ENCODE data around the gene PCID2.

PCID2 gene

GRCh38 chr13:113157206-113157928 lies 51.1 kb downstream of the PCID2 start:
- H3K36me3 ChIP-seq, result no peaks in the 10 kb centered on the region
- peaks cover 14 to 17% of the 10 kb centered on the region in 2 experiments for H3K4me1 ChIP-seq (ENCODE audit: control insufficient read depth in 1 of 2, insufficient read depth in 1 of 2, low read depth in 1 of 2, low read length in 1 of 2)
- no peak overlapping the region for H3K27ac ChIP-seq
- TF ChIP-seq CTCF (IDR thresholded peaks at IDR 0.05), result no peak
- no peaks in the 10 kb centered on the region for H3K9me3 ChIP-seq
- H3K4me3 ChIP-seq (ENCODE audit: low read depth in 1 of 2, low read length in 1 of 2), result no peak overlapping the region
- peaks cover 60% of the 10 kb centered on the region for H3K27me3 ChIP-seq

- H3K9me3 ChIP-seq, result no peaks in the 10 kb centered on the region
These were observed 52.4 kb downstream of the PCID2 start for GRCh38 chr13:113155982-113156655.

GRCh38 chr13:113155201-113155600 lies 53.3 kb downstream of the PCID2 start:
- Histone ChIP-seq H3K4me3 (ENCODE audit: low read depth in 1 of 2, low read length in 1 of 2) (no peak overlapping the region), H3K4me1 (ENCODE audit: control insufficient read depth in 1 of 2, insufficient read depth in 1 of 2, low read depth in 1 of 2, low read length in 1 of 2) (peaks cover 16 to 19% of the 10 kb centered on the region in 2 experiments), H3K27me3 (peaks cover 63% of the 10 kb centered on the region), H3K36me3 (no peaks in the 10 kb centered on the region), H3K27ac (no peak overlapping the region), H3K9me3 (no peaks in the 10 kb centered on the region)
- no peak for TF ChIP-seq CTCF (IDR thresholded peaks at IDR 0.05)

More at GRCh38 chr13:113155982-113156655, 52.4 kb downstream of the PCID2 start:
- Histone ChIP-seq H3K36me3 (no peaks in the 10 kb centered on the region), H3K4me1 (ENCODE audit: control insufficient read depth in 1 of 2, insufficient read depth in 1 of 2, low read depth in 1 of 2, low read length in 1 of 2) (peaks cover 16 to 19% of the 10 kb centered on the region in 2 experiments), H3K27me3 (peaks cover 63% of the 10 kb centered on the region), H3K27ac (no peak overlapping the region), H3K4me3 (ENCODE audit: low read depth in 1 of 2, low read length in 1 of 2) (no peak overlapping the region)
- no peak for TF ChIP-seq CTCF (IDR thresholded peaks at IDR 0.05)

- Histone ChIP-seq H3K4me1 (ENCODE audit: control insufficient read depth in 1 of 2, insufficient read depth in 1 of 2, low read depth in 1 of 2, low read length in 1 of 2) (peaks cover 16 to 19% of the 10 kb centered on the region in 2 experiments), H3K27me3 (peaks cover 57% of the 10 kb centered on the region), H3K4me3 (ENCODE audit: low read depth in 1 of 2, low read length in 1 of 2) (peak overlapping the region; percentile 55 to 57), H3K27ac (peak overlapping the region; percentile 34), H3K36me3 (no peaks in the 10 kb centered on the region), H3K9me3 (no peaks in the 10 kb centered on the region)
- no peak for TF ChIP-seq CTCF (IDR thresholded peaks at IDR 0.05)
These were observed 54.4 kb downstream of the PCID2 start for GRCh38 chr13:113153810-113154748.

All from neutrophil (primary cell).